Fibroblast of lung (primary cell): Measurements from ENCODE around the gene DDX31.

ENCODE experiments used
- EZH2 ChIP-seq: IDR thresholded peaks from 2 replicates; pipeline ENCODE4 v1.5.1; 2012; ENCODE audit warnings: low read length, control low read depth, mild to moderate bottlenecking; ENCODE audit errors: missing control alignments
- TF ChIP-seq, protein P1 (sequence below), 2 donors: IDR thresholded peaks in 1 of 2; conservative IDR thresholded peaks in 1 of 2; 1 replicate in 1 of 2; 2 replicates in 1 of 2; pipeline ENCODE4 v1.5.1; 2011 to 2012; ENCODE audit warnings: low read length in 2 of 2, control low read depth in 1 of 2, inconsistent platforms in 1 of 2, low read depth in 1 of 2, mild to moderate bottlenecking in 1 of 2

DNA sequence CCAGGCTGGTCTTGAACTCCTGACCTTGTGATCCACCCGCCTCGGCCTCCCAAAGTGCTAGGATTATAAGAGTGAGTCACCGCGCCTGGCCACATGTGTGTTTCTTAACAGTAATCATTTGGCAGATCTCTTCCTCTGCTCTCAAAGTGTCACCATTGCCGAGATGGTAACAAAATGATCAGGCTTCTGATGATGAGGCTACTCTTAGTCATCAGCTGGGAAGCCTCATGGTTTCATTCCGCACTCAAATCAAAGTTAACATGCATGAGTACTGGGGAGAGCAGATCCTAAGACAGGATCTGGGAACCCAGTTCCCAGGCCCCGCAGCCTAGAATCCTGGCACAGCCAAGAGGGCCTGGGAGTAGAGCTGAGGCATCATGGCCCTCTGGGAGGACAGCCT is 60.0 kb downstream of the DDX31 start:
- TF ChIP-seq, protein P1, sequence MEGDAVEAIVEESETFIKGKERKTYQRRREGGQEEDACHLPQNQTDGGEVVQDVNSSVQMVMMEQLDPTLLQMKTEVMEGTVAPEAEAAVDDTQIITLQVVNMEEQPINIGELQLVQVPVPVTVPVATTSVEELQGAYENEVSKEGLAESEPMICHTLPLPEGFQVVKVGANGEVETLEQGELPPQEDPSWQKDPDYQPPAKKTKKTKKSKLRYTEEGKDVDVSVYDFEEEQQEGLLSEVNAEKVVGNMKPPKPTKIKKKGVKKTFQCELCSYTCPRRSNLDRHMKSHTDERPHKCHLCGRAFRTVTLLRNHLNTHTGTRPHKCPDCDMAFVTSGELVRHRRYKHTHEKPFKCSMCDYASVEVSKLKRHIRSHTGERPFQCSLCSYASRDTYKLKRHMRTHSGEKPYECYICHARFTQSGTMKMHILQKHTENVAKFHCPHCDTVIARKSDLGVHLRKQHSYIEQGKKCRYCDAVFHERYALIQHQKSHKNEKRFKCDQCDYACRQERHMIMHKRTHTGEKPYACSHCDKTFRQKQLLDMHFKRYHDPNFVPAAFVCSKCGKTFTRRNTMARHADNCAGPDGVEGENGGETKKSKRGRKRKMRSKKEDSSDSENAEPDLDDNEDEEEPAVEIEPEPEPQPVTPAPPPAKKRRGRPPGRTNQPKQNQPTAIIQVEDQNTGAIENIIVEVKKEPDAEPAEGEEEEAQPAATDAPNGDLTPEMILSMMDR (conservative IDR thresholded peaks at IDR 0.05 in 1 of 2, IDR thresholded peaks at IDR 0.05 in 1 of 2; ENCODE audit: low read depth in 1 of 2, low read length in 2 of 2), result no peak
- TF ChIP-seq EZH2, result no peak
